OCI-LY7 (cell line): ENCODE results near the gene GNA12. TPM values are rescaled to one million over a fixed set of nuclear protein-coding genes. Genes with fewer than 3 reads are reported as not detected.
"Not testable (repeated sequence)": the region's sequence is repeated elsewhere in the genome, so short reads cannot be mapped to it uniquely, and the experiment has no call there.

ENCODE experiments used
- BruUV-seq: library from RNA; stranded (reverse); fragments of 400-500 nt; replicated peaks from 2 replicates; lab custom pipeline; 2021; lab: Mats Ljungman, UMichigan
- CTCF ChIA-PET: fragments of 300-600 bp; sonication (Branson Sonifier 250); formaldehyde crosslinking; loops from one replicate; lab custom pipeline; 2022; ENCODE audit warnings: antibody characterized with exemption; ENCODE audit not compliant: unreplicated experiment; lab: Charles Lee
- POLR2A ChIA-PET: fragments of 300-600 bp; sonication (Branson Sonifier 250); formaldehyde crosslinking; loops from one replicate; lab custom pipeline; 2022; ENCODE audit warnings: antibody characterized with exemption; lab: Charles Lee
- DNase-seq: peaks from one replicate; pipeline ENCODE4 v3.0.0-alpha.2; 2015; ENCODE audit warnings: low spot score
- H2AFZ ChIP-seq: fragments of 200-600 bp; sonication (generic), shearing (Covaris generic); 2 replicates; pipeline ENCODE4 v1.6.1; 2014; ENCODE audit warnings: mild to moderate bottlenecking, antibody characterized with exemption, low read length, moderate library complexity
- H3K27ac ChIP-seq: fragments of 200-600 bp; sonication (generic); 2 replicates; pipeline ENCODE4 v1.5.1; 2014; ENCODE audit warnings: mixed run types, low read depth, mild to moderate bottlenecking, moderate library complexity, low read length, inconsistent platforms; ENCODE audit not compliant: poor library complexity, severe bottlenecking
- H3K36me3 ChIP-seq: fragments of 200-600 bp; sonication (generic); 2 replicates; pipeline ENCODE4 v1.6.1; 2014; ENCODE audit warnings: mild to moderate bottlenecking, antibody characterized with exemption, low read length, moderate library complexity, mixed read lengths; ENCODE audit not compliant: insufficient read depth
- H3K4me1 ChIP-seq: fragments of 200-600 bp; sonication (generic); 2 replicates; pipeline ENCODE4 v1.5.1; 2014; ENCODE audit warnings: mild to moderate bottlenecking, low read length; ENCODE audit not compliant: insufficient read depth, poor library complexity, severe bottlenecking
- H3K4me2 ChIP-seq: fragments of 200-600 bp; sonication (generic); 2 replicates; pipeline ENCODE4 v1.6.1; 2014; ENCODE audit warnings: mild to moderate bottlenecking, low read length
- H3K4me3 ChIP-seq: fragments of 200-600 bp; sonication (generic); 2 replicates; pipeline ENCODE4 v1.5.1; 2014; ENCODE audit warnings: mild to moderate bottlenecking, low read depth, low read length; ENCODE audit not compliant: poor library complexity, severe bottlenecking
- H3K79me2 ChIP-seq: fragments of 200-600 bp; sonication (generic); 2 replicates; pipeline ENCODE4 v1.6.1; 2016; ENCODE audit warnings: low read depth, mild to moderate bottlenecking, low read length, moderate library complexity, mixed read lengths; ENCODE audit not compliant: insufficient read depth
- H3K9me2 ChIP-seq: fragments of 200-600 bp; sonication (generic); 2 replicates; pipeline ENCODE4 v1.6.1; 2016; ENCODE audit warnings: mild to moderate bottlenecking, low read length, mixed read lengths; ENCODE audit not compliant: insufficient read depth
- H3K9me3 ChIP-seq: fragments of 200-600 bp; sonication (generic); 2 replicates; pipeline ENCODE4 v1.6.1; 2014; ENCODE audit warnings: mild to moderate bottlenecking, mixed run types, low read length, mixed read lengths
- H4K20me1 ChIP-seq: fragments of 200-600 bp; sonication (generic); 2 replicates; pipeline ENCODE4 v1.6.1; 2014; ENCODE audit warnings: mild to moderate bottlenecking, antibody characterized with exemption, low read length, moderate library complexity, mixed read lengths; ENCODE audit not compliant: insufficient read depth
- EZH2phosphoT487 ChIP-seq: fragments of 200-600 bp; sonication (generic); IDR thresholded peaks from 2 replicates; pipeline ENCODE4 v1.6.1; 2018; ENCODE audit warnings: low read depth, borderline replicate concordance, mild to moderate bottlenecking, mixed run types, antibody characterized with exemption, low read length, moderate library complexity, mixed read lengths
- intact Hi-C: fragments of 100-400 bp; cut with micrococcal nuclease; formaldehyde crosslinking; loops from one replicate; pipeline ENCODE4 v1.10.0; 2022; ENCODE audit not compliant: unreplicated experiment
- total RNA-seq, 2 experiments: library from RNA; depleted of rRNA in 1 of 2; stranded (reverse); fragments of >200 nt in 1 of 2; shearing (Covaris generic) in 1 of 2; gene quantifications; 2 replicates each; pipeline ENCODE4 v1.2.3, GENCODE V29; 2014 to 2022
- TF ChIP-seq, protein P1 (sequence below): fragments of 200-600 bp; sonication (generic); conservative IDR thresholded peaks from 2 replicates; pipeline ENCODE4 v1.5.1; 2014; ENCODE audit warnings: mild to moderate bottlenecking, antibody characterized with exemption, low read length, moderate library complexity, mixed read lengths

The GNA12 gene
- total RNA-seq, 2 experiments from 2014 or later, result 10.3 to 35.9 TPM

DNA sequence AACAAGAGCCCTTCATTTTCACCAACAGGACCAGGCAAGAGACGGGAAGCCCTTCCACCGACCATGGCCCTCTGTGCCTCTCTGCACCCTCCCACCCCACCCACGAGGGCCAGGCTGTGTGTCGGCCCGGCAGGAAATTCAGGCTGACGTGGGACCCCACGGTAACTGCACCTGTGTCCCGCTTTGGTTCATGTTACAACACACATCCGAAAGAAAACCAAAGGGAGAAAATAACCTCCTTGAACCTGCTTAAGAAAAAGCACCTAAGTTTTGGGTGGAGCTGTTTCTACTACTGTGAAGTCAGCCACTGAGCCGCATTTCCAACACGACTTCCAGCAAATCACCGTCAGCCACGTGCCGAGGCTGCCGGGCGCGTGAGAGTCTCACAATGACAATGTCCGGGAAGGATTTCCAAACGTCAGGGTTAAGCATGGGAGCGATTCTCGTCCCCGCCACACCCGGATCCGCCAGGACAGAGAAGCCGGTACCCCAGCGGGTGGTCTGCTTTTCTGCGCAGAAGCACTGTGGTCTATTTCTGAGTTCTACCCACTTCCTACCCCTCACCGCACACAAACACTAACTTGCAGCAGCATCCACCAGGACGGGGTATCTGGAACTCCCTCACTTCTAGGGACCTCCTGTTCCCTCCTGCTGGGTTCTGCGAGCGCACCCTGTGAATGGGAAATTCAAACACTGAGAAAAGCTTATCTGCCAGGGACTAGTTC is 119.5 kb downstream of the GNA12 start:
- H3K4me2 ChIP-seq, result no peak overlapping the region
- no peaks in the 10 kb centered on the region for H3K36me3 ChIP-seq
- no peaks in the 10 kb centered on the region for H3K9me3 ChIP-seq
- ChIA-PET CTCF (no interaction called here), POLR2A (interaction anchor here (0.5 to 0.7 kb wide), 2 partner anchors 96 to 423 kb away, joined by 3 to 9 read pairs; no protein-coding TSS in a partner anchor)
- no peaks in the 10 kb centered on the region for H4K20me1 ChIP-seq
- no peak for DNase-seq
- no peaks in the 10 kb centered on the region for H3K79me2 ChIP-seq
- intact Hi-C loops, result no loop called here
- no peaks in the 10 kb centered on the region for H3K4me1 ChIP-seq
- H2AFZ ChIP-seq, result no peak overlapping the region
- no peak overlapping the region for H3K27ac ChIP-seq
- TF ChIP-seq, protein P1, sequence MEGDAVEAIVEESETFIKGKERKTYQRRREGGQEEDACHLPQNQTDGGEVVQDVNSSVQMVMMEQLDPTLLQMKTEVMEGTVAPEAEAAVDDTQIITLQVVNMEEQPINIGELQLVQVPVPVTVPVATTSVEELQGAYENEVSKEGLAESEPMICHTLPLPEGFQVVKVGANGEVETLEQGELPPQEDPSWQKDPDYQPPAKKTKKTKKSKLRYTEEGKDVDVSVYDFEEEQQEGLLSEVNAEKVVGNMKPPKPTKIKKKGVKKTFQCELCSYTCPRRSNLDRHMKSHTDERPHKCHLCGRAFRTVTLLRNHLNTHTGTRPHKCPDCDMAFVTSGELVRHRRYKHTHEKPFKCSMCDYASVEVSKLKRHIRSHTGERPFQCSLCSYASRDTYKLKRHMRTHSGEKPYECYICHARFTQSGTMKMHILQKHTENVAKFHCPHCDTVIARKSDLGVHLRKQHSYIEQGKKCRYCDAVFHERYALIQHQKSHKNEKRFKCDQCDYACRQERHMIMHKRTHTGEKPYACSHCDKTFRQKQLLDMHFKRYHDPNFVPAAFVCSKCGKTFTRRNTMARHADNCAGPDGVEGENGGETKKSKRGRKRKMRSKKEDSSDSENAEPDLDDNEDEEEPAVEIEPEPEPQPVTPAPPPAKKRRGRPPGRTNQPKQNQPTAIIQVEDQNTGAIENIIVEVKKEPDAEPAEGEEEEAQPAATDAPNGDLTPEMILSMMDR, result no peak
- TF ChIP-seq EZH2phosphoT487, result no peak
- H3K9me2 ChIP-seq, result no peaks in the 10 kb centered on the region
- no TSS peak for BruUV-seq
- H3K4me3 ChIP-seq, result no peak overlapping the region

DNA sequence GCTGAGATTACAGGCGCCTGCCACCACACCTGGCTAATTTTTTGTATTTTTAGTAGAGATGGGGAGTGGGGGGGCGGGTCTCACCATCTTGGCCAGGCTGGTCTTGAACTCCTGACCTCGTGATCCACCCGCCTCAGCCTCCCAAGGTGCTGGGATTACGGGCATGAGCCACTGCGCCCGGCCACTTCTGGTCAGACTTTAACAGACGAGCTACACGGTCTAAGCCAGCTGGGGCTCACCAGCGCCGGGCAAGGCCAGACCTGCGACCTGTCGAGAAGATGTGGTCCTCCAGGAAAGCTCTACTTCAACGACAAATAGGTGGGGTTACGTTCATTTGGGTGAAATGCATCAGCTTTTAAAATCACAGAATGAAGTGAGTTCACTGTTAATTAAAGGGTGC is 120.1 kb downstream of the GNA12 start:
- intact Hi-C loops, H3K36me3 ChIP-seq, H3K4me3 ChIP-seq, H4K20me1 ChIP-seq, DNase-seq, H2AFZ ChIP-seq, H3K9me2 ChIP-seq, H3K9me3 ChIP-seq, BruUV-seq, H3K79me2 ChIP-seq, POLR2A ChIA-PET, H3K27ac ChIP-seq, H3K4me2 ChIP-seq, CTCF ChIA-PET, H3K4me1 ChIP-seq: not testable (repeated sequence)

DNA sequence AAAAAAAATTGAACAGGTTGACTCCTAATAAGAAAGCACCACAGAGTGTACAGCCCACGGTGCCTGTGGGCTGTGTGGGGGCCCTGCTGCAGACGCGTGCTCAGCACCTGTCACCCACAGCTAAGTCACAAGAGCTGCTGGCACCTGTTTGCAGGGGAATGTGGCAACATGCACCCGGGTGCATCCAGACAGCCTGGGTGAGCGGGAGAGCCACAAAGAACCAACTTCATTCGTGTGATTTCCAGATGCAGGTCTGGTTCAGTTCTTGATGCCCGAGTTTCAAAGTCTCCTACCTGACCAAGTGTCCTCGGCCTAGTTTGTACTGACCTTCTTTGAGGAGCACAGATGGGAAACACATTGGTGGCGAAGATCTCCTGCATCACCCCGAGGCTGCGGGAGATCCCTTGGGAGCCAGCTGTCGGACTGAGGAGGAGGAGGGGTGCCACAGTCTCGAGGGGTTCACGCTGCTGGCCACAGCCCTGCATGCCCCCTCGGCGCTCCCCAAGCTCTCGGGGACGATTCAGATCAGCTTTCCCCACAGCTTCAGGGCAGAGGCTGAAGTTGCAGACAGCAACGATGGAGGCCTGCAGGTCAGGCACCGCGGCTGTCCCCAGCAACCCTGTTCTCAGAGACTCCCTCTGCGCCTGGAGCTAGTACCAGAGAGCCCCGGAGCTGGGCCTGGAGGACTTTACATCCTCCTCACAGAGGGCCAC is 120.8 kb downstream of the GNA12 start:
- DNase-seq, result no peak
- H3K4me2 ChIP-seq, result no peak overlapping the region
- no peak overlapping the region for H2AFZ ChIP-seq
- POLR2A ChIA-PET, result interaction anchor here (1.0 kb wide), 1 partner anchor 12 kb away, joined by 3 read pairs; no protein-coding TSS in a partner anchor
- no peak overlapping the region for H3K4me3 ChIP-seq
- intact Hi-C loops, result no loop called here
- no peak for TF ChIP-seq EZH2phosphoT487
- TF ChIP-seq, protein P1, result no peak
- H3K4me1 ChIP-seq, result no peaks in the 10 kb centered on the region
- H4K20me1 ChIP-seq, result no peaks in the 10 kb centered on the region
- no TSS peak for BruUV-seq
- CTCF ChIA-PET, result no interaction called here
- no peak overlapping the region for H3K27ac ChIP-seq
- no peaks in the 10 kb centered on the region for H3K9me3 ChIP-seq
- H3K9me2 ChIP-seq, result no peaks in the 10 kb centered on the region
- H3K79me2 ChIP-seq, result no peaks in the 10 kb centered on the region
- H3K36me3 ChIP-seq, result no peaks in the 10 kb centered on the region
